K562 (cell line): ENCODE data around the gene MAP2K7. TPM values are rescaled to one million over a fixed set of nuclear protein-coding genes. Genes with fewer than 3 reads are reported as not detected.

Source experiments
- ARNT ChIP-seq, 2 experiments: fragments of 450-650 bp; IDR thresholded peaks; 2 replicates each; pipeline ENCODE4 v1.6.1; 2016; ENCODE audit warnings: mild to moderate bottlenecking in 1 of 2
- MTF1 ChIP-seq: fragments of 250-450 bp; sonication (Bioruptor Pico); IDR thresholded peaks from 2 replicates; pipeline ENCODE4 v1.9.0; 2021; ENCODE audit warnings: moderate library complexity, mild to moderate bottlenecking, inconsistent platforms, borderline replicate concordance
- NFE2L1 ChIP-seq: fragments of 450-650 bp; IDR thresholded peaks from 2 replicates; pipeline ENCODE4 v1.6.1; 2016; ENCODE audit warnings: missing genetic modification characterization, low read depth, mild to moderate bottlenecking, missing compliant biosample characterization, moderate library complexity, borderline replicate concordance
- TAF1 ChIP-seq: IDR thresholded peaks from 2 replicates; pipeline ENCODE4 v1.6.1; 2011; ENCODE audit warnings: mild to moderate bottlenecking, low read length, moderate library complexity; ENCODE audit not compliant: insufficient read depth, control insufficient read depth, severe bottlenecking; ENCODE audit errors: extremely low read depth
- ZC3H4 ChIP-seq: sonication (generic); formaldehyde crosslinking; IDR thresholded peaks from 2 replicates; pipeline ENCODE4 v1.9.0; 2021; ENCODE audit warnings: missing genetic modification reagents, borderline replicate concordance
- ZFP30 ChIP-seq: fragments of 250-450 bp; sonication (Bioruptor Pico); IDR thresholded peaks from 2 replicates; pipeline ENCODE4 v1.8.0; 2022; ENCODE audit warnings: moderate library complexity, mild to moderate bottlenecking, inconsistent platforms, borderline replicate concordance
- ZNF232 ChIP-seq: sonication (generic); formaldehyde crosslinking; IDR thresholded peaks from 2 replicates; pipeline ENCODE4 v1.8.0; 2022; ENCODE audit warnings: mild to moderate bottlenecking, missing genetic modification reagents
- polyA plus RNA-seq, 8 experiments: library from polyadenylated mRNA; depleted of rRNA in 4 of 8; stranded (reverse) in 5 of 8; unstranded in 3 of 8; fragments of >200 nt; fragmentation: Nextera tagmentation in 2 of 8; fragmentation: Illumina TruSeq in 1 of 8; extraction: Ambion mirVana in 2 of 8; extraction: Trizol in 1 of 8; gene quantifications; 2 replicates each; pipeline versions ENCODE4 v1.2.1 to v1.2.3, GENCODE V29; 2011 to 2014; ENCODE audit warnings: inconsistent platforms in 1 of 8, missing spikeins in 1 of 8
- total RNA-seq, 7 experiments: library from RNA; depleted of rRNA in 6 of 7; stranded (reverse); fragments of >200 nt in 6 of 7; fragmentation: Illumina TruSeq in 2 of 7; extraction: Trizol in 2 of 7; gene quantifications; 2 replicates each; pipeline versions ENCODE4 v1.2.1 to v1.2.3, GENCODE V29; 2011 to 2021; ENCODE audit warnings: low replicate concordance in 1 of 7
- TF ChIP-seq, protein P1 (sequence below): fragments of 250-450 bp; sonication (Bioruptor Pico); IDR thresholded peaks from 2 replicates; pipeline ENCODE4 v1.4.0; 2020
- TF ChIP-seq, protein P2 (sequence below): fragments of 450-650 bp; conservative IDR thresholded peaks from 2 replicates; pipeline ENCODE4 v1.6.1; 2016; ENCODE audit warnings: missing genetic modification characterization, low read depth, mild to moderate bottlenecking, control low read depth, missing compliant biosample characterization
- TF ChIP-seq, protein P3 (sequence below): fragments of 450-650 bp; IDR thresholded peaks from 2 replicates; pipeline ENCODE4 v1.6.1; 2016; ENCODE audit warnings: low read depth
- TF ChIP-seq, protein P4 (sequence below): fragments of 250-450 bp; sonication (Bioruptor Pico); IDR thresholded peaks from 2 replicates; pipeline ENCODE4 v1.5.0; 2021; ENCODE audit warnings: mild to moderate bottlenecking, moderate library complexity

MAP2K7 gene
- total and polyA plus RNA-seq, 9 of the 15 experiments (the other 6 are each of a cell fraction or from before 2014, with no cell fraction given), result 0.51 to 45.8 (median 14.1) TPM

DNA sequence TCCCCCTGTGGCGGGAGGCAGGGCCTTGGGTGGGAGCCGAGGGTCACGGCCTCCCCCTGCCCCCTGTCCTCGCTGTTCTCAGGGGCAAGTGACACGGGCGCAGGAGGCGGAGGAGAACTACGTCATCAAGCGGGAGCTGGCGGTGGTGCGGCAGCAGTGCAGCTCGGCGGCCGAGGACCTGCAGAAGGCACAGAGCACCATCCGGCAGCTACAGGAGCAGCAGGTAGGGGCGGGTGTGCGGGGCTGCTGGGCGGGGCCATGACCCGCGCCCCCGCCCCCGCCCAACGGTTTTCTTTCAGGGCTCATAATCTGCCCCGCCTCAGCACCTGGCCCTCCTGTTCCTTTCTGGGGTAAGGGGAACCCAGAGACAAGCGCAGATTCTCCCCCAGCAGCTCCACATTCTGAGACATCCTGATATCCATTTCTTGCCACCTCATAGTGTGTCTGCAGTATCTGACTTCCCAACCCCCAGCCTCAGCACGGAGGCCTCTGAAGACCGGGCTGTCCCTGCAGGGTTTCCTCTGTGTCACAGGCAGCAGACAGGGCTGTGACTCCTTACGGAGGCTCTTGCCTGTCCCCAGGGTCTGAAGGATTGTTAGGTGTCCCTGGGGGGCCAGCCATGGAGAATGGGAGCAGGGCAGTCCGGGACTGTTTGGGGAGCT is 45.4 kb upstream of the MAP2K7 start (continued):
- TF ChIP-seq ZFP30 (no peak), TAF1 (peak; percentile 51), ZNF232 (no peak), NFE2L1 (no peak), ZC3H4 (CRISPR knock-in tag) (no peak), ARNT (IDR thresholded peaks at IDR 0.05) (no peak), MTF1 (no peak)
- TF ChIP-seq, protein P1, sequence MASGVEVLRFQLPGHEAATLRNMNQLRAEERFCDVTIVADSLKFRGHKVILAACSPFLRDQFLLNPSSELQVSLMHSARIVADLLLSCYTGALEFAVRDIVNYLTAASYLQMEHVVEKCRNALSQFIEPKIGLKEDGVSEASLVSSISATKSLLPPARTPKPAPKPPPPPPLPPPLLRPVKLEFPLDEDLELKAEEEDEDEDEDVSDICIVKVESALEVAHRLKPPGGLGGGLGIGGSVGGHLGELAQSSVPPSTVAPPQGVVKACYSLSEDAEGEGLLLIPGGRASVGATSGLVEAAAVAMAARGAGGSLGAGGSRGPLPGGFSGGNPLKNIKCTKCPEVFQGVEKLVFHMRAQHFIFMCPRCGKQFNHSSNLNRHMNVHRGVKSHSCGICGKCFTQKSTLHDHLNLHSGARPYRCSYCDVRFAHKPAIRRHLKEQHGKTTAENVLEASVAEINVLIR (CRISPR knock-in tag), result no peak
- TF ChIP-seq, protein P2, sequence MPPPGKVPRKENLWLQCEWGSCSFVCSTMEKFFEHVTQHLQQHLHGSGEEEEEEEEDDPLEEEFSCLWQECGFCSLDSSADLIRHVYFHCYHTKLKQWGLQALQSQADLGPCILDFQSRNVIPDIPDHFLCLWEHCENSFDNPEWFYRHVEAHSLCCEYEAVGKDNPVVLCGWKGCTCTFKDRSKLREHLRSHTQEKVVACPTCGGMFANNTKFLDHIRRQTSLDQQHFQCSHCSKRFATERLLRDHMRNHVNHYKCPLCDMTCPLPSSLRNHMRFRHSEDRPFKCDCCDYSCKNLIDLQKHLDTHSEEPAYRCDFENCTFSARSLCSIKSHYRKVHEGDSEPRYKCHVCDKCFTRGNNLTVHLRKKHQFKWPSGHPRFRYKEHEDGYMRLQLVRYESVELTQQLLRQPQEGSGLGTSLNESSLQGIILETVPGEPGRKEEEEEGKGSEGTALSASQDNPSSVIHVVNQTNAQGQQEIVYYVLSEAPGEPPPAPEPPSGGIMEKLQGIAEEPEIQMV (tag), result no peak
- TF ChIP-seq, protein P3, sequence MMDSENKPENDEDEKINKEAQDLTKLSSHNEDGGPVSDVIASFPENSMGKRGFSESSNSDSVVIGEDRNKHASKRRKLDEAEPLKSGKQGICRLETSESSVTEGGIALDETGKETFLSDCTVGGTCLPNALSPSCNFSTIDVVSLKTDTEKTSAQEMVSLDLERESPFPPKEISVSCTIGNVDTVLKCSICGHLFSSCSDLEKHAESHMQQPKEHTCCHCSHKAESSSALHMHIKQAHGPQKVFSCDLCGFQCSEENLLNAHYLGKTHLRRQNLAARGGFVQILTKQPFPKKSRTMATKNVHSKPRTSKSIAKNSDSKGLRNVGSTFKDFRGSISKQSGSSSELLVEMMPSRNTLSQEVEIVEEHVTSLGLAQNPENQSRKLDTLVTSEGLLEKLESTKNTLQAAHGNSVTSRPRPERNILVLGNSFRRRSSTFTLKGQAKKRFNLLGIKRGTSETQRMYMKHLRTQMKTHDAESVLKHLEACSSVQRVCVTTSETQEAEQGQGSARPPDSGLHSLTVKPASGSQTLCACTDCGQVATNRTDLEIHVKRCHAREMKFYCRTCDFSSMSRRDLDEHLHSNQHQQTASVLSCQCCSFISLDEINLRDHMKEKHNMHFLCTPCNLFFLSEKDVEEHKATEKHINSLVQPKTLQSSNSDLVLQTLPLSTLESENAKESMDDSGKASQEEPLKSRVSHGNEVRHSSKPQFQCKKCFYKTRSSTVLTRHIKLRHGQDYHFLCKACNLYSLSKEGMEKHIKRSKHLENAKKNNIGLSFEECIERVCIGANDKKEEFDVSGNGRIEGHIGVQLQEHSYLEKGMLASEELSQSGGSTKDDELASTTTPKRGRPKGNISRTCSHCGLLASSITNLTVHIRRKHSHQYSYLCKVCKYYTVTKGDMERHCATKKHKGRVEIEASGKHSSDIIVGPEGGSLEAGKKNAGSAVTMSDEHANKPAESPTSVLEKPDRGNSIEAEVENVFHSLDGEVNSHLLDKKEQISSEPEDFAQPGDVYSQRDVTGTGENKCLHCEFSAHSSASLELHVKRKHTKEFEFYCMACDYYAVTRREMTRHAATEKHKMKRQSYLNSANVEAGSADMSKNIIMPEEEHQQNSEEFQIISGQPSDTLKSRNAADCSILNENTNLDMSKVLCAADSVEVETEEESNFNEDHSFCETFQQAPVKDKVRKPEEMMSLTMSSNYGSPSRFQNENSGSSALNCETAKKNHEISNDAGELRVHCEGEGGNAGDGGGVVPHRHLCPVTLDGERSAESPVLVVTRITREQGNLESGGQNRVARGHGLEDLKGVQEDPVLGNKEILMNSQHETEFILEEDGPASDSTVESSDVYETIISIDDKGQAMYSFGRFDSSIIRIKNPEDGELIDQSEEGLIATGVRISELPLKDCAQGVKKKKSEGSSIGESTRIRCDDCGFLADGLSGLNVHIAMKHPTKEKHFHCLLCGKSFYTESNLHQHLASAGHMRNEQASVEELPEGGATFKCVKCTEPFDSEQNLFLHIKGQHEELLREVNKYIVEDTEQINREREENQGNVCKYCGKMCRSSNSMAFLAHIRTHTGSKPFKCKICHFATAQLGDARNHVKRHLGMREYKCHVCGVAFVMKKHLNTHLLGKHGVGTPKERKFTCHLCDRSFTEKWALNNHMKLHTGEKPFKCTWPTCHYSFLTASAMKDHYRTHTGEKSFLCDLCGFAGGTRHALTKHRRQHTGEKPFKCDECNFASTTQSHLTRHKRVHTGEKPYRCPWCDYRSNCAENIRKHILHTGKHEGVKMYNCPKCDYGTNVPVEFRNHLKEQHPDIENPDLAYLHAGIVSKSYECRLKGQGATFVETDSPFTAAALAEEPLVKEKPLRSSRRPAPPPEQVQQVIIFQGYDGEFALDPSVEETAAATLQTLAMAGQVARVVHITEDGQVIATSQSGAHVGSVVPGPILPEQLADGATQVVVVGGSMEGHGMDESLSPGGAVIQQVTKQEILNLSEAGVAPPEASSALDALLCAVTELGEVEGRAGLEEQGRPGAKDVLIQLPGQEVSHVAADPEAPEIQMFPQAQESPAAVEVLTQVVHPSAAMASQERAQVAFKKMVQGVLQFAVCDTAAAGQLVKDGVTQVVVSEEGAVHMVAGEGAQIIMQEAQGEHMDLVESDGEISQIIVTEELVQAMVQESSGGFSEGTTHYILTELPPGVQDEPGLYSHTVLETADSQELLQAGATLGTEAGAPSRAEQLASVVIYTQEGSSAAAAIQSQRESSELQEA, result no peak
- TF ChIP-seq, protein P4, sequence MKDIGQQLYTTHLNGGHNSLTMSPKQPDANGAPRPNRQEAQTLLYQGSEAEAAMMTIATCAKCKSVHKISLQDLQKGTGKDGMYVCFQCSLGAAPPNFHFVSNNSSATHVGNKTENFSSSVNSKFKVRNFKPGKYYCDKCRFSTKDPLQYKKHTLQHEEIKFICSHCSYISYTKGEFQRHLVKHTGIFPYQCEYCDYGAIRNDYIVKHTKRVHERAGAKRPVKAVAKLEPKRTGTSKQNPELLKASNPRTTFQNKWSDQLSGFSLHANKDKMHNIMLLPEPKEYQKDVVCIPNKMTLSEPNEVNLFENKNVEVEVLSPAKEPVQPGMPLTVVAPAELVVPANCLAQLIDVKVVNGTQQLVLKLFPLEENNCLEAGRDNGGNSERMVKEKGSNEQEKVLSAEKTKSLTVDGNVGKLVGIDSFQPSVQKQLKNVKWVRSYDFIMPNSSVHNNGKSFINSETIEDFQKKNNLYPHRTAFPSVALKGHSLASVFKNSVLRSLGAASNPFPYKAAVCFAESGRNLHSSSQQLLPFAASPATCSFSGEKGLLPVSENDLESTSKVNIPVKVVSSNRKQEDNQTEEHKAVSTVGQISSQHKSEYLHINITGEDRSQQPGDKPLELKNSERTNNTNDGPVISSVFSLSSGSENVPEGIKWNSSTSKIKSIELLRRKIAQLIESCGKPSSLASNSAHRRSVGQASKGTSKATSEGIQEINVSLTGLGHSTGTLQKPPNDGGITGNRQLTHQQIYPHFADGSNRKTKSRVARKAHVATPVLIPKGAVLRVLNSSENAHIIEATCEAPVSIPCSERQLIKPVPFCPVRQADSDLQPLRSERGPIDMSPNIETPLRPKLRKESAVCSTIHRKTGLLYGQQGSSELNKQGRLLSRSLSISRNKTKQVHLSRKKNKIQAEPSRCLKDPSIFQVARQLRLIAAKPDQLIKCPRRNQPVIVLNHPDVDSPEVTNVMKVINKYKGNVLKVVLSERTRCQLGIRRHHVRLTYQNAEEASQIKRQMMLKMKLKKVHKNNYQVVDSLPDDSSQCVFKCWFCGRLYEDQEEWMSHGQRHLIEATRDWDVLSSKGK, result no peak
